Right lobe of liver (tissue), 4 donors: ENCODE data around the gene APBA3.

Experiments used
- CTCF ChIP-seq, 4 donors: fragments of 200-600 bp in 3 of 4; fragments of 450-650 bp in 1 of 4; IDR thresholded peaks; one replicate each; pipeline versions ENCODE4 v1.5.1 to v1.8.0; 2016 to 2022; ENCODE audit warnings: antibody characterized with exemption in 4 of 4, mild to moderate bottlenecking in 2 of 4
- POLR2A ChIP-seq: fragments of 450-650 bp; IDR thresholded peaks from one replicate; pipeline ENCODE4 v1.6.1; 2017; ENCODE audit warnings: antibody characterized with exemption, mild to moderate bottlenecking
- donor health status: DM: no; HTN: no; CAD: no.
- donor health status: DM: no; HTN: no; CAD: no.
- donor health status: DM: no; HTN: yes; CAD: no.

- TF ChIP-seq CTCF (IDR thresholded peaks at IDR 0.05), result no peak
- TF ChIP-seq POLR2A, result no peak
Measured at GRCh38 chr19:3808420-3809143, 47.1 kb upstream of the APBA3 start.
